Neural cell (in vitro differentiated cells): ENCODE measurements around the gene BRCA2.

Experiments used
- CTCF ChIP-seq: fragments of 450-650 bp; IDR thresholded peaks from 2 replicates; pipeline ENCODE4 v1.5.1; 2014; ENCODE audit warnings: antibody characterized with exemption, mild to moderate bottlenecking, moderate library complexity; ENCODE audit not compliant: poor library complexity, severe bottlenecking
- EZH2 ChIP-seq: fragments of 200-600, 300-800 bp; shearing (Covaris generic), sonication (generic); IDR thresholded peaks from 2 replicates; pipeline ENCODE4 v1.6.1; 2014; ENCODE audit warnings: antibody characterized with exemption, low read length, borderline replicate concordance, mild to moderate bottlenecking; ENCODE audit not compliant: insufficient read depth, poor library complexity, severe bottlenecking
- REST ChIP-seq: IDR thresholded peaks from 2 replicates; pipeline ENCODE4 v1.6.1; 2012; ENCODE audit warnings: borderline replicate concordance

DNA sequence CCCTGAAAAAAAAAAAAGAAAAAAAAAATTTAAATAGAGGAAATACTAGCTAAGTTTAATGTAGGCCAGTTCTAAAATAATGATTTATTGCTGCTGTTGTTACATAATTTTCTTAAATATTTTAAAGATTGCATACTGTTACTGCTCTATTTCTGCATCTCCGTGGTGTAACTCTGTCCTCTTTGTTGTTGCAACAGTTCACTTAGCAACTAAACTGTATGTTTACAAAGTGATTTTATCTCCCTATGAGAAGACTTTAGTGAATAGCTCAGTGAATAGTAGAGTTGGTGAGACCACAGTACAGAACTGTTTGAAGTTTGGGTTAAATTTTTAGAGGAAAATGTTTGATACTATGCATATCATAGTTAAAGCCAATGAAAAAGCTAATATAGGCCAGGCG is 19.4 kb downstream of the BRCA2 start:
- TF ChIP-seq CTCF (no peak), REST (no peak), EZH2 (no peak)
